Fibroblast of lung (primary cell): ENCODE measurements around the gene RNF215.

Source experiments
- EZH2 ChIP-seq: IDR thresholded peaks from 2 replicates; pipeline ENCODE4 v1.5.1; 2012; ENCODE audit warnings: low read length, control low read depth, mild to moderate bottlenecking; ENCODE audit errors: missing control alignments
- TF ChIP-seq, protein P1 (sequence below), 2 donors: IDR thresholded peaks in 1 of 2; conservative IDR thresholded peaks in 1 of 2; 1 replicate in 1 of 2; 2 replicates in 1 of 2; pipeline ENCODE4 v1.5.1; 2011 to 2012; ENCODE audit warnings: low read length in 2 of 2, control low read depth in 1 of 2, inconsistent platforms in 1 of 2, low read depth in 1 of 2, mild to moderate bottlenecking in 1 of 2

DNA sequence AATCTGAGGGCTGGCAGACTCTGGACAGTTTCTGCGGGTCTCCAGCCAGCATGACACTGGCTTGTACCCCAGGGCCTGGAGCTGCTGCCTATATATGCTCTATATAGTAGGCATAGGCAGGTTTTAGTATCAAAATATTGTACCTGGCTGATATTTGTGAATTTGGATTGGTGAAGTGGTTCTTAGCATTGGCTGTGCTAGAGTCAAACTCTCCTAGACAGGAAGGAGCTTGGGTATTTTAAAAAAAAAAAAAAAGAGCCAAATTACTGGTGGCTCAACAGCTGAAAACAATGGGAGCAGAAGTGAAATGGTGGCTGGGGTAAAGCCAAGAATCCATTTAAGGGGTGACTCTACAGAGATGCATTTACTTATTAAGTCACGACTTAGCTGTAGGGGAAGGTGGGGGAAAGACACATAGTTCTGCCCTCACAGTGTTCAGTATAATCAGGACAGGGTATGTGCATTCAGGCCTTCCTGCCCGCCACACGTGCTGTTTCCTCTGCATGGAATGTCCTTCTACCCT is 27.4 kb upstream of the RNF215 start:
- TF ChIP-seq, protein P1, sequence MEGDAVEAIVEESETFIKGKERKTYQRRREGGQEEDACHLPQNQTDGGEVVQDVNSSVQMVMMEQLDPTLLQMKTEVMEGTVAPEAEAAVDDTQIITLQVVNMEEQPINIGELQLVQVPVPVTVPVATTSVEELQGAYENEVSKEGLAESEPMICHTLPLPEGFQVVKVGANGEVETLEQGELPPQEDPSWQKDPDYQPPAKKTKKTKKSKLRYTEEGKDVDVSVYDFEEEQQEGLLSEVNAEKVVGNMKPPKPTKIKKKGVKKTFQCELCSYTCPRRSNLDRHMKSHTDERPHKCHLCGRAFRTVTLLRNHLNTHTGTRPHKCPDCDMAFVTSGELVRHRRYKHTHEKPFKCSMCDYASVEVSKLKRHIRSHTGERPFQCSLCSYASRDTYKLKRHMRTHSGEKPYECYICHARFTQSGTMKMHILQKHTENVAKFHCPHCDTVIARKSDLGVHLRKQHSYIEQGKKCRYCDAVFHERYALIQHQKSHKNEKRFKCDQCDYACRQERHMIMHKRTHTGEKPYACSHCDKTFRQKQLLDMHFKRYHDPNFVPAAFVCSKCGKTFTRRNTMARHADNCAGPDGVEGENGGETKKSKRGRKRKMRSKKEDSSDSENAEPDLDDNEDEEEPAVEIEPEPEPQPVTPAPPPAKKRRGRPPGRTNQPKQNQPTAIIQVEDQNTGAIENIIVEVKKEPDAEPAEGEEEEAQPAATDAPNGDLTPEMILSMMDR (conservative IDR thresholded peaks at IDR 0.05 in 1 of 2, IDR thresholded peaks at IDR 0.05 in 1 of 2; ENCODE audit: low read depth in 1 of 2, low read length in 2 of 2), result no peak
- no peak for TF ChIP-seq EZH2
